Right atrium auricular region (tissue), 2 donors: Measurements from ENCODE around the gene NPR2. TPM values are rescaled to one million over a fixed set of nuclear protein-coding genes. Genes with fewer than 3 reads are reported as not detected.

Experiments
- DNase-seq: peaks from one replicate; pipeline ENCODE4 v3.0.0-alpha.2; 2019; ENCODE audit warnings: low spot score
- H3K27ac ChIP-seq, 2 donors: fragments of 200-600 bp; sonication (generic); 1 replicate in 1 of 2; 2 replicates in 1 of 2; pipeline ENCODE4 v1.5.1; 2016 to 2019
- H3K27me3 ChIP-seq, 2 donors: fragments of 200-600 bp; sonication (generic); one replicate each; pipeline versions ENCODE4 v1.5.1 to v1.6.0; 2017 to 2019
- H3K36me3 ChIP-seq: fragments of 200-600 bp; sonication (generic); one replicate; pipeline ENCODE4 v1.5.1; 2016
- H3K4me1 ChIP-seq, 2 donors: fragments of 200-600 bp; sonication (generic); one replicate each; pipeline versions ENCODE4 v1.5.1 to v1.6.0; 2017 to 2019
- H3K4me3 ChIP-seq, 2 donors: fragments of 200-600 bp; sonication (generic); 1 replicate in 1 of 2; 2 replicates in 1 of 2; pipeline ENCODE4 v1.5.1; 2017 to 2019; ENCODE audit warnings: mild to moderate bottlenecking in 1 of 2, moderate library complexity in 1 of 2
- H3K9me3 ChIP-seq, 2 donors: fragments of 200-600 bp; sonication (generic); one replicate each; pipeline ENCODE4 v1.5.1; 2019
- CTCF ChIP-seq, 2 donors: fragments of 200-600 bp; sonication (generic); IDR thresholded peaks; one replicate each; pipeline ENCODE4 v1.5.1; 2019; ENCODE audit warnings: antibody characterized with exemption in 2 of 2
- total RNA-seq, 2 donors: library from RNA; depleted of rRNA; stranded (reverse); fragments of >200 nt; gene quantifications; one replicate each; pipeline ENCODE4 v1.1.0, GENCODE V29; 2016

The NPR2 gene
- total RNA-seq, 2 donors from 2014 or later: 17.7 to 27.2 TPM

- Histone ChIP-seq H3K27me3 (no peaks in the 10 kb centered on the region), H3K36me3 (no peaks in the 10 kb centered on the region), H3K27ac (no peak overlapping the region), H3K9me3 (no peaks in the 10 kb centered on the region), H3K4me1 (peaks cover 0 to 31% of the 10 kb centered on the region in 2 donors), H3K4me3 (no peak overlapping the region)
- DNase-seq: no peak
- TF ChIP-seq CTCF (IDR thresholded peaks at IDR 0.05): no peak
Measured at GRCh38 chr9:35774907-35775635, 16.3 kb upstream of the NPR2 start.

GRCh38 chr9:35776018-35776417 lies 15.4 kb upstream of the NPR2 start:
- Histone ChIP-seq H3K36me3 (no peaks in the 10 kb centered on the region), H3K27ac (no peak overlapping the region)
- no peak for TF ChIP-seq CTCF (IDR thresholded peaks at IDR 0.05)

GRCh38 chr9:35778496-35778895 lies 12.9 kb upstream of the NPR2 start:
- no peak for DNase-seq
- Histone ChIP-seq H3K4me1 (peaks cover 0 to 9% of the 10 kb centered on the region in 2 donors), H3K9me3 (no peaks in the 10 kb centered on the region), H3K27me3 (no peaks in the 10 kb centered on the region), H3K36me3 (no peaks in the 10 kb centered on the region), H3K4me3 (no peak overlapping the region), H3K27ac (no peak overlapping the region)
- no peak for TF ChIP-seq CTCF (IDR thresholded peaks at IDR 0.05)

More at GRCh38 chr9:35776018-35776417, 15.4 kb upstream of the NPR2 start:
- DNase-seq: no peak
- Histone ChIP-seq H3K27me3 (no peaks in the 10 kb centered on the region), H3K4me3 (no peak overlapping the region), H3K9me3 (no peaks in the 10 kb centered on the region), H3K4me1 (peaks cover 0 to 23% of the 10 kb centered on the region in 2 donors)

GRCh38 chr9:35781066-35781465 lies 10.3 kb upstream of the NPR2 start:
- no peaks in the 10 kb centered on the region for H3K27me3 ChIP-seq
- H3K27ac ChIP-seq: no peak overlapping the region
- H3K9me3 ChIP-seq: no peaks in the 10 kb centered on the region
- H3K36me3 ChIP-seq: no peaks in the 10 kb centered on the region
- no peak for TF ChIP-seq CTCF (IDR thresholded peaks at IDR 0.05)
- no peak overlapping the region for H3K4me3 ChIP-seq
- H3K4me1 ChIP-seq: no peaks in the 10 kb centered on the region
- no peak for DNase-seq

- DNase-seq: no peak
Measured at GRCh38 chr9:35783418-35783817, 8.0 kb upstream of the NPR2 start.

More at GRCh38 chr9:35783418-35783817, 8.0 kb upstream of the NPR2 start:
- Histone ChIP-seq H3K27ac (no peak overlapping the region), H3K27me3 (no peaks in the 10 kb centered on the region), H3K36me3 (no peaks in the 10 kb centered on the region), H3K4me1 (no peaks in the 10 kb centered on the region), H3K4me3 (no peak overlapping the region), H3K9me3 (no peaks in the 10 kb centered on the region)
- no peak for TF ChIP-seq CTCF (IDR thresholded peaks at IDR 0.05)
